Astrocyte of the spinal cord (primary cell): ENCODE results near the gene PLXNA2.

Source experiments
- DNase-seq: peaks from one replicate; pipeline ENCODE4 v3.0.0; 2011; ENCODE audit warnings: low read depth, low spot score
- H3K4me3 ChIP-seq: 2 replicates; pipeline ENCODE4 v1.5.1; 2011; ENCODE audit warnings: low read depth, mild to moderate bottlenecking, low read length, moderate library complexity
- CTCF ChIP-seq: IDR thresholded peaks from 2 replicates; pipeline ENCODE4 v1.5.1; 2012; ENCODE audit warnings: low read depth, mild to moderate bottlenecking, low read length, inconsistent platforms
- in situ Hi-C: cut with HindIII; loops from 2 replicates; pipeline ENCODE4 v1.10.0; 2017; ENCODE audit warnings: low sequenced_read_pairs

Gene PLXNA2

GRCh38 chr1:208100906-208101305 is 143.3 kb downstream of the PLXNA2 start:
- H3K4me3 ChIP-seq, result no peak overlapping the region
- no peak for TF ChIP-seq CTCF
- in situ Hi-C loops, result no loop called here
- DNase-seq, result no peak

- DNase-seq, result no peak
- TF ChIP-seq CTCF, result no peak
- H3K4me3 ChIP-seq, result no peak overlapping the region
- in situ Hi-C loops, result no loop called here
Observed at GRCh38 chr1:208100106-208100505, 144.1 kb downstream of the PLXNA2 start.

GRCh38 chr1:208098773-208099172 is 145.4 kb downstream of the PLXNA2 start:
- no peak for DNase-seq
- in situ Hi-C loops, result no loop called here
- H3K4me3 ChIP-seq, result no peak overlapping the region
- TF ChIP-seq CTCF, result no peak

GRCh38 chr1:208093754-208094719 is 150.1 kb downstream of the PLXNA2 start:
- peak; percentile 63 for DNase-seq
- no peak overlapping the region for H3K4me3 ChIP-seq
- TF ChIP-seq CTCF, result peak; percentile 89
- in situ Hi-C loops, result no loop called here

GRCh38 chr1:208093046-208093445 is 151.1 kb downstream of the PLXNA2 start:
- TF ChIP-seq CTCF, result no peak
- H3K4me3 ChIP-seq, result no peak overlapping the region
- in situ Hi-C loops, result no loop called here
- no peak for DNase-seq

- H3K4me3 ChIP-seq, result no peak overlapping the region
- DNase-seq, result peak; percentile 54
- in situ Hi-C loops, result no loop called here
- TF ChIP-seq CTCF, result no peak
Observed at GRCh38 chr1:208090388-208091301, 153.5 kb downstream of the PLXNA2 start.
